Muscle layer of colon (tissue), 2 donors: ENCODE data around the gene FCHSD2.
A peak's percentile ranks its signal among the peaks of the same experiment; 100 is the strongest.

Experiments
- H3K27ac ChIP-seq: one replicate; pipeline ENCODE4 v1.7.0; 2013; ENCODE audit warnings: low read depth, mild to moderate bottlenecking, low read length, moderate library complexity
- H3K27me3 ChIP-seq, 2 donors: one replicate each; pipeline ENCODE4 v1.7.0; 2013; ENCODE audit warnings: low read length in 2 of 2, mild to moderate bottlenecking in 2 of 2; ENCODE audit not compliant: insufficient read depth in 2 of 2, control insufficient read depth in 1 of 2
- H3K36me3 ChIP-seq: one replicate; pipeline ENCODE4 v1.7.0; 2013; ENCODE audit warnings: mild to moderate bottlenecking, low read length; ENCODE audit not compliant: insufficient read depth
- H3K4me1 ChIP-seq: one replicate; pipeline ENCODE4 v1.7.0; 2013; ENCODE audit warnings: mild to moderate bottlenecking, low read length; ENCODE audit not compliant: insufficient read depth
- H3K4me3 ChIP-seq, 2 donors: one replicate each; pipeline ENCODE4 v1.7.0; 2013; ENCODE audit warnings: low read length in 2 of 2, low read depth in 1 of 2, mild to moderate bottlenecking in 1 of 2, moderate library complexity in 1 of 2
- H3K9ac ChIP-seq: one replicate; pipeline ENCODE4 v1.7.0; 2013; ENCODE audit warnings: low read length
- H3K9me3 ChIP-seq: one replicate; pipeline ENCODE4 v1.7.0; 2013; ENCODE audit warnings: mild to moderate bottlenecking, low read length
- donor health status: abdominal sarcoma.
- donor health status: Adenocarcinoma of cecum.

FCHSD2 gene

DNA sequence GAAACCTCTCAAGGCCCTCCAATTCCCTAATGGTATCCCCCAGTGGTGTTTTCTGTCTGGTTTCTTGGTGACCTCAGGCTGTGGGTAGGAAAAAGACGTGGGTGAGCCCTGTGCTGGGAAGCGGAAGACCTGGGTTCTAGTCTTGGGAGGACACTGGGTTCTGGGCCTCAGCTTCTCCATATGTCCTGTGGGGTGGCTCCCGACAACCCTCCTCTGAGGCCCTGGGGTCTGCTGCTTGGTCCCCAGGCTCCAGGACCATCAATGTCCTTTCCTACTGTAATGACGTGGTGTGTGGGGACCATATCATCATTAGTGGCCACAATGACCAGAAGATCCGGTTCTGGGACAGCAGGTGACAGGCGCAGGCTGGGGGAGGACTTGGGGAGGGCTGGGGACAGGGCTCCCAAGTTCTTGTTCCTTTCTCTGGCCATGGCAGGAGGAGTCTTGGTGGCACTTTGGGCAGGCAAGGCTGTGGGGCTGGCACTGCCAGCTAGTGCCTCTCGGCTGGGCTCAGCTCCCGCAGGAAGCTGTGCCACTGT is 315.1 kb downstream of the FCHSD2 start:
- no peaks in the 10 kb centered on the region for H3K27me3 ChIP-seq
- no peak overlapping the region for H3K4me3 ChIP-seq
- H3K36me3 ChIP-seq, result no peaks in the 10 kb centered on the region
- H3K27ac ChIP-seq, result no peak overlapping the region
- no peaks in the 10 kb centered on the region for H3K9me3 ChIP-seq
- peaks cover 6% of the 10 kb centered on the region for H3K4me1 ChIP-seq
- H3K9ac ChIP-seq, result no peak overlapping the region

DNA sequence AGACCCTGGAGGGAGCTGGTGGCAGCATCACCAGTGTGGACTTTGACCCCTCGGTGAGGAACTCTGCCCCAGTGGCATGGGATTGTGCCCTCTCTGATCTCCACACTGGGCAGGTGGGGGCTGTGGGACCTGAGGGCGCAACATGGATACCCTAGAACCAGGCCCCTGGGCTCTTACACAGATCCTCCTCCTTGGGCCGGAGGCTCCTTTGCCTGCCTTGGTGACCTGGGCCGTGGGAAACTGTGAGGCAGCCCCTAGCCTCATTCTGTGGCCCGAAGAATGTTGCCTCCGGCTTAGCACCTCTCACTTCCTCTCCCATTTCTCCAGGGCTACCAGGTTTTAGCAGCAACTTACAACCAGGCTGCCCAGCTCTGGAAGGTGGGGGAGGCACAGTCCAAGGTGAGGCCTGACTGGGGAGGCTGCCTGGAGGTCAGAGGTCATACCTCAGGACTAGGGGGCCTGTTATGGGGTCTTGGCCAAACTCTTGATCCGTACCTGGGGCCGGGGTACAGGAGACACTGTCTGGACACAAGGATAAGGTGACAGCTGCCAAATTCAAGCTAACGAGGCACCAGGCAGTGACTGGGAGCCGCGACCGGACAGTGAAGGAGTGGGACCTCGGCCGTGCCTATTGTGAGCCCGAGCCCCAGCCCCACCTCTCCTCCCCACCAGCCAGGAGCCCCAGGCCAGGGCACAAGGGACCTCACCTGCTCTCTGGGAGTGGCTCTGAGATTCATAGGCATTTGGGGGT is 315.8 kb downstream of the FCHSD2 start:
- no peak overlapping the region for H3K27ac ChIP-seq
- no peaks in the 10 kb centered on the region for H3K27me3 ChIP-seq
- H3K36me3 ChIP-seq, result no peaks in the 10 kb centered on the region
- H3K9me3 ChIP-seq, result no peaks in the 10 kb centered on the region
- H3K9ac ChIP-seq, result no peak overlapping the region
- H3K4me1 ChIP-seq, result peaks cover 3% of the 10 kb centered on the region
- no peak overlapping the region for H3K4me3 ChIP-seq

DNA sequence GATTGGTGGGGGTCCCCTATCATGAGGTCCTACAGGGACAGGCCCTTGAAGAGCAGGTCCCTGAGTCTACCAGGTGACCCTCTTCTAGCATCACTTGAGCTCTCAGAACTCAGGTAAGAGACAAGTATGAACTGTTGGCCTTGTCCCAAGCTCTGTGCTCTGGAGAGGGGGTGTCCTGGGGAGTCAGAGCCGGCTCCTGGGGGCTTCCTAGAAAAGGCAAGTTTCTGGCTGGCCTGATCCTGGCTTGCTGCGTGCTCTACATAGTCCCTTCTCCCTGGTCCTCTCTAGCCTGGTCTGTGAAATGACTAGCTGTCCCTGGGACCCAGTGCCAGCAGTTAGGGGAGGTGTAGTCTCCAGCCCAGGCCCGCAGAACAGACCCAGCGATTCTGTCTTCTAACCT is 316.5 kb downstream of the FCHSD2 start:
- Histone ChIP-seq H3K4me1 (peaks cover 8% of the 10 kb centered on the region), H3K9ac (no peak overlapping the region), H3K4me3 (no peak overlapping the region), H3K27ac (no peak overlapping the region), H3K27me3 (no peaks in the 10 kb centered on the region), H3K9me3 (no peaks in the 10 kb centered on the region), H3K36me3 (no peaks in the 10 kb centered on the region)

DNA sequence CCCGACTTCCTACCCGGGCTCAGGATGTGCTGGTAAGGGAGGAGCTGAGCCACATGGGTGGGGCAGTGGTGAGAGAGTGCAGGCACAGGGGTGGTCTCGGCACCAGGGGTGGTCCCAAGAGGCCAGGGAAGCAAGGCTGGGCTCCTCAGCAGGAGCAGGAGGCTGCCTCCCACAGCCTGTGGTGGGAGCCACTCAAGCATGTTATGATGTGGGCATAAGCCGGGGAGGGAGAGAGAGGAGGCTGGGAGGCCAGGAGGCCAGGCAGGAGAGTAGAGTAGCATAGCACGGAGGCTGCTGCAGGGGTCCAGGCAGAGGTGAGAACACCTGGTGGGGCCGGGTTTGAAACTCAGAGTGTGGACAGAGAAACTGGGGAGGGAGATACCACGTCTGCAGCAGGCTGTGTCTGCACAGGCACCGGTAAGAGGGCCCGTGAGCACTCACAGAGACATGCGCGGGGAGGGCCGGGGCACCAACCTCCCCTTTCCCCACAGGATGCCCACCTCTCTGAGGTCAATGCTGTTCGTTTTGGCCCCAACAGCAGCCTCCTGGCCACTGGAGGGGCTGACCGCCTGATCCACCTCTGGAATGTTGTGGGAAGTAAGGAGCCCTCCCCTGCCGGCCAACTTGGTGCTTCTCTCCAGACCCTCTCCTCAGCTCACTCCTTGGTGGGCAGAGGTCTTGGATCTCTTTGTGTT is 317.2 kb downstream of the FCHSD2 start:
- Histone ChIP-seq H3K9me3 (no peaks in the 10 kb centered on the region), H3K27me3 (no peaks in the 10 kb centered on the region), H3K27ac (no peak overlapping the region), H3K4me3 (no peak overlapping the region), H3K9ac (no peak overlapping the region), H3K4me1 (peaks cover 8% of the 10 kb centered on the region), H3K36me3 (peaks cover 4% of the 10 kb centered on the region)

DNA sequence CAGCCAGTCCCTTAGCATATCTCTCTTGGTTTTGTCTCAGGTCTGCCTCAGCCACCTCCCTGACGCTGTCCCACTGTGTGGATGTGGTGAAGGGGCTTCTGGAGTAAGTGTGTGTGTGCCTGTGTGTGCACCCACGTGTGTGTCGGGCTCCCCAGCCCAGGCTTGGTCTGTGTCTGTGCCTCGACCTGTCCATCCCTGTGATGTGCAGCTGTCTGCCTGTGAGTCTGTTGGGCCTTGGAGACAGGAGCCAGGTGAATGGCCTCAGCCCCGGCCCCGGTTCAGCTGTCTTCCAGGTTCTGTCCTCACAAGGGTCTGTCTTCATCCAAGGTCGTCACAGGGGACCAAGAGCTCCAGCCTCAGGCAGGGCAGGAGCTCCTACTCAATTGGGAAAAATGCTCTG is 318.1 kb downstream of the FCHSD2 start:
- Histone ChIP-seq H3K4me1 (peaks cover 8% of the 10 kb centered on the region), H3K4me3 (no peak overlapping the region), H3K9me3 (no peaks in the 10 kb centered on the region), H3K9ac (no peak overlapping the region), H3K27ac (no peak overlapping the region), H3K27me3 (no peaks in the 10 kb centered on the region), H3K36me3 (peaks cover 10% of the 10 kb centered on the region)

DNA sequence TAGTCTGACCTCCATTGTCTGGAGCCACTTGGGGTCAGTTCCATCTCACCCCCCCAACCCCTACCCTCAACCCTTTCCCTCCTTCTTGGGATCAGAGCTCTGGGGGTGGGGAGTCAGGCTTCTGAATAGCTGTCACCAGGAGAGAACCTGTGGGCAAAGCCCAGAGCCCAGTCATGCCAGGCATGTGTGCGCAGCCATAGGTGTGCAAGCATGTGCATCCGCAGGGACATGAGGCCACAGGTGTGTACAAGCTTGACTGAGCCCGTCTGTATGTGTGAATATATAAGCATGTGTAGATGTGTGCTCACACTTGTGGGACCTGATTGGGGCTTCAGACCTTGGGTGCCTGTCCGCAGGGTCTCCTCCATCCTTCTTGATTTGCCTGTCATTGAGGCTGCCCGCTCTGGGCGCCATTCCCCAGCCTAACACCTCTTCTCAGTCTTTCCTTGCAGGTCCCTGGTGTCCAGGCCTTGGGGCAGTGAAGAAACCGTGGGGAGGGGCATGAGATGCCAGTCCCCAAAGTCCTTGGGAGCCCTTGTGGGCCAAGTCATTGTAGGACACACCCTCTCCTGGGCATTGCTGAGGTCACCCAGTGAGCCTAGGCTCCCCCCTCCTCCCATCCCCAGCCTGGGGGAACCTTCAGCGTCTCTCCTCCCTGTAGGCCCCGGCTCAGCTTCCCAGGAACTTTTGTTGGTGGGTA is 318.9 kb downstream of the FCHSD2 start:
- H3K27me3 ChIP-seq, result no peaks in the 10 kb centered on the region
- H3K4me1 ChIP-seq, result peaks cover 8% of the 10 kb centered on the region
- no peak overlapping the region for H3K9ac ChIP-seq
- peaks cover 16% of the 10 kb centered on the region for H3K36me3 ChIP-seq
- no peak overlapping the region for H3K27ac ChIP-seq
- no peak overlapping the region for H3K4me3 ChIP-seq
- H3K9me3 ChIP-seq, result no peaks in the 10 kb centered on the region

DNA sequence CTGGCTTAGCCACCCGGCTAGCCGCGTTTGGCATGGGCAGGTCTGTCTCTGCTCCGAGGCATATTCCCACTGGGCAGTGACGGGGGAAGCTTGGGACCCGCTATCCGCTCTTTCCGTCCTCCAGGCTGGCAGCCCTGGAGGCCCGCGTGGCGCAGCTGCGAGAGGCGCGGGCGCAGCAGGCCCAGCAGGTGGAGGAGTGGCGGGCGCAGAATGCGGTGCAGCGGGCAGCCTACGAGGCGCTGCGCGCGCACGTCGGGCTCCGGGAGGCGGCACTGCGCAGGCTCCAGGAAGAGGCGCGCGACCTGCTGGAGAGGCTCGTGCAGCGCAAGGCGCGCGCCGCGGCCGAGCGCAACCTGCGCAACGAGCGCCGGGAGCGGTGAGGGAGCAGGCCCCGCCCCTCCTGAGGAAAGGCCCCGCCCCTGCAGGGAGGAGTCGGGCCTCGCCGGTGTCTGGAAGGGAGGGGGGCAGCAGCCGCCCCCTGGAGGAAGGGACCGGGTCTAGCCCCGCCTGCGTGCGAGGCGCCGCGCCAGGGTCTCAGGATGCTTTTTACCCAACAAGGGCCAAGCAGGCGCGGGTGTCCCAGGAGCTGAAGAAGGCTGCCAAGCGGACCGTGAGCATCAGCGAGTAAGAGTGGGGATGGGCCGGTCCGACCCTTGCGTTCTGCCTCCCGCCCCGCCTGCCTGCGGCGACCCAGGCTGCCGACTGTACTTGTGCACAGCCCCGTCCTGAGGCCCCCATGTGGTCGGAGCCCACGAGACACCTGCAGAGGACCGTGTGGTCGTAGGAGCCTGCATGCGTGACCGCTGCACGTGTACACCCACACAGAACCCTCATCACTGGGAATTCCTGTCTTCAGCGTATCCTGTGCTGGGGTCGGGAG is 320.0 kb downstream of the FCHSD2 start:
- Histone ChIP-seq H3K27me3 (no peaks in the 10 kb centered on the region), H3K4me3 (peak overlapping the region; percentile 39 to 55), H3K36me3 (peaks cover 26% of the 10 kb centered on the region), H3K9ac (peak overlapping the region; percentile 57), H3K4me1 (peaks cover 8% of the 10 kb centered on the region), H3K9me3 (no peaks in the 10 kb centered on the region), H3K27ac (peak overlapping the region; percentile 84)

DNA sequence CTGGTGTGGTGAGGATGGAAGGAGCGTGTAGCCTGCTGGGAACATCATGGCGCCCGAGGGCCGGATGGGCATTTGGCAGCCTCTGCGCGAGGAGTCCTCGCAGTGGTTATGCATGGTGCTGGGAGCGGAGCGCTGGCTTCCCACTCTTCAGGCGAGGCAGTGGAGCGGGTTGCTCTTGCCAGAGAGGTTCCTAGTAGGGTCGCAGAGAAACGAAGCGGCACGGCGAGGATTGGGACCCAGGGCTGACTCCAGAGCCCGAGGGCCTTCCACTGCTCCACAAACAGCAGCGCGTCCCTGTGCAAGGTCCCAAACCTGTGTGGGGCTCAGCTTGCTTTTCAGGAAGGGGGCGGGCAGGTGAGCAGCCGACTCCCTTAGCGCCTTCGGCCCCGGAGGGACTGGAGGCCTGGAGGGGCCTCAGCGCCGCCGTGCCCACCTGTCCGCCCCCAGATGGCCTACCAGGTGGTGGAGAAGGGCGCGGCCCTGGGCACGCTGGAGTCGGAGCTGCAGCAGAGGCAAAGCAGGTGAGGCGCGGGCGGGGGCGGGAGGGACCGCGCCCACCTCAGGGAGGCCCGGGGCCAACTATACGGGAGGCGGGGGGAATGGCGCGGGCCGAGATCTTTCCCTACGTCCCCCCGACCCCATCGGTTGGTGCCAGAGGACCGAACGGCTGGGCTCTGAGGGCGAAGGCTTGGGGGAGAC is 320.7 kb downstream of the FCHSD2 start:
- Histone ChIP-seq H3K9ac (peak overlapping the region; percentile 57), H3K4me3 (peak overlapping the region; percentile 39 to 55), H3K4me1 (peaks cover 8% of the 10 kb centered on the region), H3K27me3 (no peaks in the 10 kb centered on the region), H3K9me3 (no peaks in the 10 kb centered on the region), H3K27ac (peak overlapping the region; percentile 84), H3K36me3 (peaks cover 26% of the 10 kb centered on the region)

GRCh38 chr11:72820439-72821139 is 321.5 kb downstream of the FCHSD2 start:
- Histone ChIP-seq H3K4me1 (peaks cover 10% of the 10 kb centered on the region), H3K9me3 (no peaks in the 10 kb centered on the region), H3K36me3 (peaks cover 26% of the 10 kb centered on the region), H3K9ac (no peak overlapping the region), H3K4me3 (no peak overlapping the region), H3K27me3 (no peaks in the 10 kb centered on the region), H3K27ac (no peak overlapping the region)

DNA sequence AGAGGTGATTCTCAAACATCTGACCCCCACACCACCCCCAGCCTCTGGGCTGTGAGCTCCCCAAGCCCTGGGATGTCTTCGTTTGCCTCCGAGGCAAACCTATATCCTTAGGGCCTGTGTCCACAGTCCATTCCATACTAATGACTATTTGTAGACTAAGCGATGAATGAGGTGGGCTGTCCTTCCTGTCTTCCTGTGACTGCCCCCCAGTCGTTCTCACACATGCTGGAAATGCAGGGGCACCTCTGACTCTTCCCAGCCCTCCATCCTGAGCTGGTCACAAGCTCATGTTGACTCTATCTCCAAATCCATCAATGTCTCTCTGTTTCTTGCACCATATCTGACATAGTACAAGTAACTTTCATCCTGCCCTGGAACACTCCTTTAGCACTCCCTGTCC is 323.1 kb downstream of the FCHSD2 start:
- Histone ChIP-seq H3K9me3 (no peaks in the 10 kb centered on the region), H3K9ac (no peak overlapping the region), H3K4me3 (no peak overlapping the region), H3K36me3 (peaks cover 26% of the 10 kb centered on the region), H3K4me1 (peaks cover 18% of the 10 kb centered on the region), H3K27me3 (no peaks in the 10 kb centered on the region), H3K27ac (no peak overlapping the region)
